Activated T-cell treated with anti-CD3 and anti-CD28 coated beads, Interleukin-2, amount 50 U/mL, for 72 hours (primary cell): Measurements from ENCODE around the gene SEMA4C. TPM values are rescaled to one million over a fixed set of nuclear protein-coding genes. Genes with fewer than 3 reads are reported as not detected.

Experiments used
- ATAC-seq, 2 donors: fragments of 150-1000 bp; cut with Tn5 transposase; replicated peaks in 1 of 2; 2 replicates each; pipeline ENCODE4 v1.10.0; 2021; ENCODE audit warnings: moderate library complexity in 2 of 2, mild to moderate bottlenecking in 1 of 2
- DNase-seq, 2 donors: peaks; one replicate each; pipeline ENCODE4 v3.0.0; 2021 to 2022; ENCODE audit warnings: mixed read lengths in 1 of 2
- H3K27ac Mint-ChIP-seq: one replicate; pipeline ENCODE4 v1.8.0; 2022; ENCODE audit warnings: mild to moderate bottlenecking, moderate library complexity, mixed read lengths
- H3K27me3 Mint-ChIP-seq: one replicate; pipeline ENCODE4 v1.8.0; 2022; ENCODE audit warnings: low read depth, mixed read lengths
- H3K36me3 Mint-ChIP-seq, 2 donors: one replicate each; pipeline ENCODE4 v1.8.0; 2022; ENCODE audit warnings: mixed read lengths in 2 of 2, mild to moderate bottlenecking in 1 of 2; ENCODE audit not compliant: insufficient read depth in 2 of 2
- H3K4me1 Mint-ChIP-seq: one replicate; pipeline ENCODE4 v1.8.0; 2022; ENCODE audit warnings: low read depth, mixed read lengths
- H3K4me3 Mint-ChIP-seq, 2 donors: one replicate each; pipeline ENCODE4 v1.8.0; 2022; ENCODE audit warnings: mild to moderate bottlenecking in 2 of 2, mixed read lengths in 2 of 2, moderate library complexity in 2 of 2
- H3K9me3 Mint-ChIP-seq, 2 donors: one replicate each; pipeline ENCODE4 v1.8.0; 2022; ENCODE audit warnings: mixed read lengths in 2 of 2
- total RNA-seq, 2 donors: library from RNA; stranded (reverse); gene quantifications; one replicate each; pipeline ENCODE4 v1.2.3, GENCODE V29; 2022

SEMA4C gene
- total RNA-seq, 2 donors from 2014 or later = 16.0 to 22.2 TPM

GRCh38 chr2:96817882-96818281 is 52.0 kb downstream of the SEMA4C start:
- H3K27me3 Mint-ChIP-seq = no peaks in the 10 kb centered on the region
- peaks cover 4 to 7% of the 10 kb centered on the region in 2 donors for H3K36me3 Mint-ChIP-seq
- H3K4me1 Mint-ChIP-seq = peaks cover 52% of the 10 kb centered on the region
- DNase-seq (no peak), ATAC-seq (no peak)
- H3K9me3 Mint-ChIP-seq = no peaks in the 10 kb centered on the region
- H3K27ac Mint-ChIP-seq = no peak overlapping the region
- H3K4me3 Mint-ChIP-seq = peak overlapping the region; percentile 75 to 87

GRCh38 chr2:96816836-96817702 is 52.8 kb downstream of the SEMA4C start:
- H3K36me3 Mint-ChIP-seq = peaks cover 4 to 7% of the 10 kb centered on the region in 2 donors
- no peaks in the 10 kb centered on the region for H3K27me3 Mint-ChIP-seq
- no peak overlapping the region for H3K27ac Mint-ChIP-seq
- peak overlapping the region; percentile 75 to 87 for H3K4me3 Mint-ChIP-seq
- DNase-seq (peak in 1 of 2 donors; percentile 13), ATAC-seq (no peak)
- H3K9me3 Mint-ChIP-seq = no peaks in the 10 kb centered on the region
- peaks cover 60% of the 10 kb centered on the region for H3K4me1 Mint-ChIP-seq

- H3K4me1 Mint-ChIP-seq = peaks cover 61% of the 10 kb centered on the region
Observed at GRCh38 chr2:96816127-96816835, 53.6 kb downstream of the SEMA4C start, which contains the start of gene CNNM3. Gene CNNM3 (plus strand): TSS chr2:96816268. CDS start chr2:96816278, 10 bp downstream.

GRCh38 chr2:96815326-96816126 is 54.4 kb downstream of the SEMA4C start:
- Mint-ChIP-seq H3K4me3 (peak overlapping the region; percentile 90 to 91), H3K27me3 (no peaks in the 10 kb centered on the region), H3K4me1 (peaks cover 53% of the 10 kb centered on the region), H3K9me3 (no peaks in the 10 kb centered on the region), H3K36me3 (peaks cover 4 to 7% of the 10 kb centered on the region in 2 donors), H3K27ac (peak overlapping the region; percentile 31)
- no peak for ATAC-seq
- DNase-seq = peak; percentile 30 to 42

More at GRCh38 chr2:96816127-96816835, 53.6 kb downstream of the SEMA4C start, which contains the start of gene CNNM3:
- peak within 1 kb of the TSS; percentile 31 for H3K27ac Mint-ChIP-seq
- peaks cover 4 to 7% of the 10 kb centered on the region in 2 donors for H3K36me3 Mint-ChIP-seq
- no peaks in the 10 kb centered on the region for H3K27me3 Mint-ChIP-seq
- peak within 1 kb of the TSS; percentile 90 to 91 for H3K4me3 Mint-ChIP-seq
- DNase-seq (peak; percentile 99), ATAC-seq (peak; percentile 93 to 94)
- H3K9me3 Mint-ChIP-seq = no peaks in the 10 kb centered on the region

DNA sequence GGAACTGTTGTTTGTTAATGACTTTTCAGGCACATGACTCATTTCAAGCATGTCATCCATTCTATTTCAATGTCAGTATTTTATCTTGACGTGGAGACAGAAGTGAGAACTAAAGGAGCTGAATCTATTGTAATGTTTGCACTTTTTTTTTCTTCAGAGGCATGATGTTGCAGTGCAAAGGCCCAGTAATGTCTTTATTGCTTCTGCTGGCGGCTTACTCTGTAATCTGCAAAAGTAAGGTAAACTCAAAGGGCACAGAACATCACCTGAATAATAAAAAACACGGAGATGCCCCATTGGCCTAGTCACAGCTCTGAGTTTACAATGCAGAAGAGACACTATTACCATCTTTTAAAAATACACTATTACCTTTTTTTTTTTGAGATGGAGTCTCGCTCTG is 56.2 kb downstream of the SEMA4C start:
- Mint-ChIP-seq H3K4me1 (peaks cover 34% of the 10 kb centered on the region), H3K4me3 (no peak overlapping the region), H3K27me3 (no peaks in the 10 kb centered on the region), H3K27ac (no peak overlapping the region), H3K9me3 (no peaks in the 10 kb centered on the region), H3K36me3 (peaks cover 4 to 6% of the 10 kb centered on the region in 2 donors)
- no peak for DNase-seq
- no peak for ATAC-seq

GRCh38 chr2:96811917-96812316 is 58.0 kb downstream of the SEMA4C start:
- no peak overlapping the region for H3K27ac Mint-ChIP-seq
- H3K4me1 Mint-ChIP-seq = peaks cover 24% of the 10 kb centered on the region
- no peaks in the 10 kb centered on the region for H3K9me3 Mint-ChIP-seq
- H3K4me3 Mint-ChIP-seq = no peak overlapping the region
- DNase-seq (no peak), ATAC-seq (no peak)
- H3K36me3 Mint-ChIP-seq = no peaks in the 10 kb centered on the region
- no peaks in the 10 kb centered on the region for H3K27me3 Mint-ChIP-seq

- peaks cover 33% of the 10 kb centered on the region for H3K4me1 Mint-ChIP-seq
- H3K4me3 Mint-ChIP-seq = no peak overlapping the region
- H3K27me3 Mint-ChIP-seq = no peaks in the 10 kb centered on the region
- H3K27ac Mint-ChIP-seq = no peak overlapping the region
- no peaks in the 10 kb centered on the region for H3K36me3 Mint-ChIP-seq
- DNase-seq = no peak
- no peaks in the 10 kb centered on the region for H3K9me3 Mint-ChIP-seq
- no peak for ATAC-seq
Observed at GRCh38 chr2:96810783-96811192, 59.1 kb downstream of the SEMA4C start.

- DNase-seq = no peak
- Mint-ChIP-seq H3K9me3 (no peaks in the 10 kb centered on the region), H3K27ac (no peak overlapping the region), H3K36me3 (no peaks in the 10 kb centered on the region), H3K4me3 (no peak overlapping the region), H3K4me1 (peaks cover 30% of the 10 kb centered on the region), H3K27me3 (no peaks in the 10 kb centered on the region)
- no peak for ATAC-seq
Observed at GRCh38 chr2:96809951-96810782, 59.7 kb downstream of the SEMA4C start.

Other genes starting within 250 kb of the SEMA4C start
- gene KANSL3, start 231.8 kb downstream of the SEMA4C start, total RNA-seq = 10 to 100 TPM; 59.8 to 66.9 TPM
- not detected for gene FER1L5, start 227.3 kb downstream of the SEMA4C start, total RNA-seq
- 1 to 10 TPM; 7.8 to 8.0 TPM for gene LMAN2L, start 130.0 kb downstream of the SEMA4C start, total RNA-seq
- 1 to 10 TPM; 9.1 to 9.5 TPM for gene CNNM4, start 109.2 kb downstream of the SEMA4C start, total RNA-seq
- gene CNNM3, start 53.8 kb downstream of the SEMA4C start, total RNA-seq = 10 to 100 TPM; 20.7 to 27.9 TPM
- 1 to 10 TPM; 4.4 to 5.7 TPM for gene ANKRD23, start 26.1 kb downstream of the SEMA4C start, total RNA-seq
- gene ANKRD39, start 12.1 kb downstream of the SEMA4C start, total RNA-seq = 10 to 100 TPM; 16.5 to 17.2 TPM
- gene FAM178B, start 116.5 kb upstream of the SEMA4C start, total RNA-seq = 1 to 10 TPM; 1.0 to 1.2 TPM
- 10 to 100 TPM; 32.9 to 36.1 TPM for gene FAHD2B, start 224.8 kb upstream of the SEMA4C start, total RNA-seq
- gene ANKRD36, start 243.1 kb upstream of the SEMA4C start, total RNA-seq = 10 to 100 TPM; 36.1 to 40.7 TPM